Urinary bladder (tissue), 4 donors: ENCODE results near the gene KPNA6. TPM values are rescaled to one million over a fixed set of nuclear protein-coding genes. Genes with fewer than 3 reads are reported as not detected.

ENCODE experiments used
- DNase-seq: peaks from one replicate; pipeline ENCODE4 v3.0.0-alpha.2; 2015; ENCODE audit errors: extremely low spot score
- H3K27ac ChIP-seq: one replicate; pipeline ENCODE4 v1.5.1; 2013; ENCODE audit warnings: low read depth, mild to moderate bottlenecking, moderate library complexity
- H3K36me3 ChIP-seq: one replicate; pipeline ENCODE4 v1.6.1; 2013; ENCODE audit warnings: mild to moderate bottlenecking, moderate library complexity; ENCODE audit not compliant: insufficient read depth
- H3K4me1 ChIP-seq: one replicate; pipeline ENCODE4 v1.6.1; 2013; ENCODE audit warnings: mild to moderate bottlenecking, moderate library complexity; ENCODE audit not compliant: insufficient read depth
- H3K4me3 ChIP-seq: one replicate; pipeline ENCODE4 v1.5.1; 2013; ENCODE audit warnings: low read depth, low read length
- WGBS: extraction: QIAGEN DNeasy Blood & Tissue Kit; methylation state at CpG from one replicate; pipeline ENCODE4 v1.1.7; 2013; 5-methylcytosine and 5-hydroxymethylcytosine counted together
- polyA plus RNA-seq: library from polyadenylated mRNA; stranded (reverse); fragments of 200-250 nt; gene quantifications from one replicate; pipeline ENCODE4 v1.2.3, GENCODE V29; 2013
- total RNA-seq: library from RNA; depleted of rRNA; stranded (reverse); fragments of >200 nt; gene quantifications from one replicate; pipeline ENCODE4 v1.2.3, GENCODE V29; 2014
- donor health status: healthy with polysubstance abuse.
- donor health status: healthy.

The KPNA6 gene
- total and polyA plus RNA-seq, 2 donors: 17.1 to 27.8 TPM

GRCh38 chr1:32195531-32195930, 87.7 kb downstream of the KPNA6 start:
- peaks cover 7% of the 10 kb centered on the region for H3K36me3 ChIP-seq
- 86% methylated on average over 3 of the region's 3 CpGs for WGBS
- DNase-seq: no peak
- H3K27ac ChIP-seq: no peak overlapping the region
- H3K4me1 ChIP-seq: no peaks in the 10 kb centered on the region
- H3K4me3 ChIP-seq: no peak overlapping the region

GRCh38 chr1:32195972-32196823, 88.3 kb downstream of the KPNA6 start:
- Histone ChIP-seq H3K4me1 (no peaks in the 10 kb centered on the region), H3K4me3 (no peak overlapping the region), H3K27ac (no peak overlapping the region), H3K36me3 (peaks cover 7% of the 10 kb centered on the region)
- DNase-seq: no peak

- Histone ChIP-seq H3K27ac (no peak overlapping the region), H3K36me3 (peaks cover 7% of the 10 kb centered on the region), H3K4me3 (no peak overlapping the region), H3K4me1 (no peaks in the 10 kb centered on the region)
- no peak for DNase-seq
- 87% methylated on average over 1 of the region's 1 CpG for WGBS
Observed at GRCh38 chr1:32197074-32197473, 89.2 kb downstream of the KPNA6 start.

GRCh38 chr1:32197837-32198236, 90.0 kb downstream of the KPNA6 start:
- Histone ChIP-seq H3K4me3 (no peak overlapping the region), H3K4me1 (no peaks in the 10 kb centered on the region), H3K36me3 (peaks cover 2% of the 10 kb centered on the region), H3K27ac (no peak overlapping the region)
- DNase-seq: no peak
- 66% methylated on average over 6 of the region's 6 CpGs for WGBS

- Histone ChIP-seq H3K4me1 (no peaks in the 10 kb centered on the region), H3K4me3 (no peak overlapping the region), H3K27ac (no peak overlapping the region), H3K36me3 (peaks cover 2% of the 10 kb centered on the region)
- WGBS: 89% methylated on average over 3 of the region's 3 CpGs
- no peak for DNase-seq
Observed at GRCh38 chr1:32198237-32199042, 90.6 kb downstream of the KPNA6 start.

- Histone ChIP-seq H3K27ac (no peak overlapping the region), H3K4me3 (no peak overlapping the region), H3K36me3 (peaks cover 2% of the 10 kb centered on the region), H3K4me1 (no peaks in the 10 kb centered on the region)
- WGBS: 51% methylated on average over 4 of the region's 4 CpGs
- DNase-seq: no peak
Observed at GRCh38 chr1:32199043-32199716, 91.3 kb downstream of the KPNA6 start.

GRCh38 chr1:32199717-32200072, 91.8 kb downstream of the KPNA6 start:
- WGBS: 27% methylated on average over 6 of the region's 6 CpGs
- DNase-seq: no peak

GRCh38 chr1:32200226-32201010, 92.6 kb downstream of the KPNA6 start, which contains the start of gene CCDC28B:
TSS of gene CCDC28B (plus strand) at chr1:32200595. CDS start at chr1:32201936, 1,341 bp downstream.
- Histone ChIP-seq H3K4me1 (no peaks in the 10 kb centered on the region), H3K36me3 (no peaks in the 10 kb centered on the region), H3K4me3 (peak within 1 kb of the TSS; percentile 43), H3K27ac (peak within 1 kb of the TSS; percentile 14)
- peak; percentile 72 for DNase-seq
- under 1% methylated on average over 34 of the region's 34 CpGs for WGBS

More at GRCh38 chr1:32199717-32200072, 91.8 kb downstream of the KPNA6 start:
- no peak overlapping the region for H3K27ac ChIP-seq
- H3K36me3 ChIP-seq: peaks cover 2% of the 10 kb centered on the region
- H3K4me3 ChIP-seq: no peak overlapping the region
- no peaks in the 10 kb centered on the region for H3K4me1 ChIP-seq

GRCh38 chr1:32201011-32201855, 93.4 kb downstream of the KPNA6 start:
- peak overlapping the region; percentile 43 for H3K4me3 ChIP-seq
- H3K36me3 ChIP-seq: no peaks in the 10 kb centered on the region
- H3K4me1 ChIP-seq: no peaks in the 10 kb centered on the region
- H3K27ac ChIP-seq: no peak overlapping the region
- WGBS: 1% methylated on average over 26 of the region's 26 CpGs
- DNase-seq: no peak

- no peak for DNase-seq
- Histone ChIP-seq H3K4me3 (peak overlapping the region; percentile 50), H3K36me3 (no peaks in the 10 kb centered on the region), H3K27ac (no peak overlapping the region), H3K4me1 (no peaks in the 10 kb centered on the region)
- WGBS: 26% methylated on average over 26 of the region's 26 CpGs
Observed at GRCh38 chr1:32204943-32205361, 97.1 kb downstream of the KPNA6 start.

- 2% methylated on average over 77 of the region's 77 CpGs for WGBS
- H3K4me3 ChIP-seq: peak within 1 kb of the TSS; percentile 50
- H3K36me3 ChIP-seq: no peaks in the 10 kb centered on the region
- H3K4me1 ChIP-seq: no peaks in the 10 kb centered on the region
- DNase-seq: peak; percentile 69
- no peak within 1 kb of the TSS for H3K27ac ChIP-seq
Observed at GRCh38 chr1:32205401-32206370, 97.8 kb downstream of the KPNA6 start, which contains the start of gene IQCC. TSS of gene IQCC (plus strand) at chr1:32205671. CDS start at chr1:32205682, 11 bp downstream.
